Measurements from ENCODE around the gene FCN3. TPM values are rescaled to one million over a fixed set of nuclear protein-coding genes. Genes with fewer than 3 reads are reported as not detected.
A peak's percentile ranks its signal among the peaks of the same experiment; 100 is the strongest.

FCN3 gene
- total and polyA plus RNA-seq, 9 of the 15 experiments (the other 6 are each of a cell fraction or from before 2014, with no cell fraction given), result 0.49 TPM; not detected in 8

GRCh38 chr1:27342778-27343638, 31.6 kb downstream of the FCN3 start (continued):
- TF ChIP-seq, protein P1, sequence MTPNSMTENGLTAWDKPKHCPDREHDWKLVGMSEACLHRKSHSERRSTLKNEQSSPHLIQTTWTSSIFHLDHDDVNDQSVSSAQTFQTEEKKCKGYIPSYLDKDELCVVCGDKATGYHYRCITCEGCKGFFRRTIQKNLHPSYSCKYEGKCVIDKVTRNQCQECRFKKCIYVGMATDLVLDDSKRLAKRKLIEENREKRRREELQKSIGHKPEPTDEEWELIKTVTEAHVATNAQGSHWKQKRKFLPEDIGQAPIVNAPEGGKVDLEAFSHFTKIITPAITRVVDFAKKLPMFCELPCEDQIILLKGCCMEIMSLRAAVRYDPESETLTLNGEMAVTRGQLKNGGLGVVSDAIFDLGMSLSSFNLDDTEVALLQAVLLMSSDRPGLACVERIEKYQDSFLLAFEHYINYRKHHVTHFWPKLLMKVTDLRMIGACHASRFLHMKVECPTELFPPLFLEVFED (CRISPR knock-in tag; conservative IDR thresholded peaks at IDR 0.05), result peak; percentile 78; the same call in 1 of the 2 replicates
- TF ChIP-seq, protein P2, sequence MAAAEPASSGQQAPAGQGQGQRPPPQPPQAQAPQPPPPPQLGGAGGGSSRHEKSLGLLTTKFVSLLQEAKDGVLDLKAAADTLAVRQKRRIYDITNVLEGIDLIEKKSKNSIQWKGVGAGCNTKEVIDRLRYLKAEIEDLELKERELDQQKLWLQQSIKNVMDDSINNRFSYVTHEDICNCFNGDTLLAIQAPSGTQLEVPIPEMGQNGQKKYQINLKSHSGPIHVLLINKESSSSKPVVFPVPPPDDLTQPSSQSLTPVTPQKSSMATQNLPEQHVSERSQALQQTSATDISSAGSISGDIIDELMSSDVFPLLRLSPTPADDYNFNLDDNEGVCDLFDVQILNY (CRISPR knock-in tag; IDR thresholded peaks at IDR 0.05), result no peak
- TF ChIP-seq MTA2 (IDR thresholded peaks at IDR 0.05; ENCODE audit: low read depth) (0 out of 2 replicates have a peak, but pooled peaks have one; percentile 20), MEIS2 (IDR thresholded peaks at IDR 0.05; ENCODE audit: partially characterized antibody) (no peak), ATF1 (CRISPR knock-in tag; IDR thresholded peaks at IDR 0.05) (no peak), ATF1 (tag; IDR thresholded peaks at IDR 0.05) (peak; percentile 33; the same call in 1 of the 2 replicates), EWSR1 (IDR thresholded peaks at IDR 0.05; ENCODE audit: borderline replicate concordance, low read depth, partially characterized antibody) (no peak), KDM5B (IDR thresholded peaks at IDR 0.05; ENCODE audit: insufficient replicate concordance, low read depth, low read length) (peak; percentile 25), CGGBP1 (CRISPR knock-in tag; IDR thresholded peaks at IDR 0.05) (no peak), ZNF444 (CRISPR knock-in tag; IDR thresholded peaks at IDR 0.05) (no peak), THAP12 (CRISPR knock-in tag; IDR thresholded peaks at IDR 0.05) (no peak), CC2D1A (IDR thresholded peaks at IDR 0.05) (no peak), COPS2 (conservative IDR thresholded peaks at IDR 0.05) (no peak), ZBTB26 (CRISPR knock-in tag; IDR thresholded peaks at IDR 0.05) (peak; percentile 65; the same call in 1 of the 2 replicates)
- TF ChIP-seq, protein P3, sequence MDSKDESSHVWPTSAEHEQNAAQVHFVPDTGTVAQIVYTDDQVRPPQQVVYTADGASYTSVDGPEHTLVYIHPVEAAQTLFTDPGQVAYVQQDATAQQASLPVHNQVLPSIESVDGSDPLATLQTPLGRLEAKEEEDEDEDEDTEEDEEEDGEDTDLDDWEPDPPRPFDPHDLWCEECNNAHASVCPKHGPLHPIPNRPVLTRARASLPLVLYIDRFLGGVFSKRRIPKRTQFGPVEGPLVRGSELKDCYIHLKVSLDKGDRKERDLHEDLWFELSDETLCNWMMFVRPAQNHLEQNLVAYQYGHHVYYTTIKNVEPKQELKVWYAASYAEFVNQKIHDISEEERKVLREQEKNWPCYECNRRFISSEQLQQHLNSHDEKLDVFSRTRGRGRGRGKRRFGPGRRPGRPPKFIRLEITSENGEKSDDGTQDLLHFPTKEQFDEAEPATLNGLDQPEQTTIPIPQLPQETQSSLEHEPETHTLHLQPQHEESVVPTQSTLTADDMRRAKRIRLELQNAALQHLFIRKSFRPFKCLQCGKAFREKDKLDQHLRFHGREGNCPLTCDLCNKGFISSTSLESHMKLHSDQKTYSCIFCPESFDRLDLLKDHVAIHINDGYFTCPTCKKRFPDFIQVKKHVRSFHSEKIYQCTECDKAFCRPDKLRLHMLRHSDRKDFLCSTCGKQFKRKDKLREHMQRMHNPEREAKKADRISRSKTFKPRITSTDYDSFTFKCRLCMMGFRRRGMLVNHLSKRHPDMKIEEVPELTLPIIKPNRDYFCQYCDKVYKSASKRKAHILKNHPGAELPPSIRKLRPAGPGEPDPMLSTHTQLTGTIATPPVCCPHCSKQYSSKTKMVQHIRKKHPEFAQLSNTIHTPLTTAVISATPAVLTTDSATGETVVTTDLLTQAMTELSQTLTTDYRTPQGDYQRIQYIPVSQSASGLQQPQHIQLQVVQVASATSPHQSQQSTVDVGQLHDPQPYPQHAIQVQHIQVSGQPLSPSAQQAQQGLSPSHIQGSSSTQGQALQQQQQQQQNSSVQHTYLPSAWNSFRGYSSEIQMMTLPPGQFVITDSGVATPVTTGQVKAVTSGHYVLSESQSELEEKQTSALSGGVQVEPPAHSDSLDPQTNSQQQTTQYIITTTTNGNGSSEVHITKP (IDR thresholded peaks at IDR 0.05; ENCODE audit: partially characterized antibody), result peak; percentile 61
